SKM-1 (cell line): ENCODE data around the gene IGF1.
"Not testable (repeated sequence)": the region's sequence is repeated elsewhere in the genome, so short reads cannot be mapped to it uniquely, and the experiment has no call there.

Experiments
- DNase-seq: peaks from one replicate; lab custom pipeline; 2025; ENCODE audit not compliant: unreplicated experiment; lab: John Stamatoyannopoulos, UW

IGF1 gene

DNA sequence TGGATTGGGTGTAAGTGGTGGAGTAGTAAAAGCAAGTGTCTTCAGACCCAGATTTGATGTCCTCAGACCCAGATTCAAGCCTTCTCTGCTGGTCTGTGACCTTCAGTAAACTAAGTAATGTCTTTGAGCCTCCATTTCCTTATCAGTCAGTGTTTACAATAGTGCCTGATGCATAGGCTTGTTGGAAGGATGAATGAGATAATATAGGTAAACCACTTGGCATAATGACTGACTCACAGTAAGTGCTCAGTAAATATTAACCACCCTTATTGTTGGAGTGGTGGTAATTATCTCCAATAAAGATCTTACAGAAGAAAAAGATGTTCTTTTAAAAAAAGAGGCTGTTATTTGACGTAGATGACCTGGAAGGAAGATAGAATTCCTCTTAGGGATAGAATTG lies 86.2 kb downstream of the IGF1 start:
- DNase-seq: no peak

DNA sequence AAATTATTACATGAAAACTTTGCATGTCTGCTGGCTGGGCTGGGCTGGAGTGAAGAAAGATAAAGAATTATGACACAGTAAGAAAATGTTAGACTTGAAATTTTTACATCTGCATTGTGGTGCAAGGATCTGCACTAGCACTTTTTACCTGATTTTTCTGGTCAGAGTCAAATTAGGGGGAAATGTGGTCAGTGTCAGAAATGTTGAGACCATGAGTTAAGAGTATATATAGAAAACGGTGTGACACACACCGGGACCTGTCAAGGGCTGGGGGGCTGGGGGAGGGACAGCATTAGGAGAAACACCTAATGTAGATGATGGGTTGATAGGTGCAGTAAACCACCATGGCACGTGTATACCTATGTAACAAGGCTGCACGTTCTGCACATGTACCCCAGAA lies 90.3 kb downstream of the IGF1 start:
- DNase-seq: no peak

DNA sequence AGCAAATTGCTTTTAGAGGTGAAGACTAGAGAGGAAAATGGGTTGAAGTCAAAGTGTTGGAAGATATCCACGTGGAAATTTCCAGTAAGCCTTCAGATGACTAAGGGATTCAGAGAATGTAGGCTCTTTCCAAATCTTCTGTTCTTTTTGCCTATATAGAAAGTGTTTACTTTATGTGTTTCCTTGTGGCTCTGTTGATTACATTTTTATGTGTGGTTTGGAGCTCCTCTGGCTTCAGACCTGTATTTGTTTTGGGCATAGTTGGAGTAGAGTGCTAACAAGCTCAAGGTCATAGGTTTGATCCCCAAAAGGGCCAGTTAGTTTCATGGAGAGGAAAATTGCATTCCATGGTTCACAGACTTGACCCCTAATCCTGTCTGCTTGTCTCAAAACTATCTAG lies 91.9 kb downstream of the IGF1 start:
- DNase-seq: no peak

DNA sequence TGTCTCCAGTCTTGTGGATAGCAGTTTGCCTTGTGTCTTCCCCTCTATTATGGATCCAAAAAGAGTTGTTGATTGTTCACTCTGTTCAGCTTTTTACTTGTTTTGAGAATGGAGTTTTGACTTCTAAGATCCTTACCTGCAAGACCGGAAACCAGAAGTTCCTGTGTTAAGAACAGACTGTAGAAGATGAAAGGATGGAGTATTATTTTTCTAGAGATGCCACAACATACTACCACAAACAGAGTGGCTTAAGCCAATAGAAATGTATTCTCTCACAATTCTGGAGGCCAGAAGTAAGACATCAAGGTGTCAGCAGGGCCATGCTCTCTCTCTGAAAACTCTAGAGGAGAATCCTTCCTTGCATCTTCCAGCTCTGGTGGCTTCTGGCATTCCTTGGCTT lies 95.0 kb downstream of the IGF1 start:
- DNase-seq: no peak

DNA sequence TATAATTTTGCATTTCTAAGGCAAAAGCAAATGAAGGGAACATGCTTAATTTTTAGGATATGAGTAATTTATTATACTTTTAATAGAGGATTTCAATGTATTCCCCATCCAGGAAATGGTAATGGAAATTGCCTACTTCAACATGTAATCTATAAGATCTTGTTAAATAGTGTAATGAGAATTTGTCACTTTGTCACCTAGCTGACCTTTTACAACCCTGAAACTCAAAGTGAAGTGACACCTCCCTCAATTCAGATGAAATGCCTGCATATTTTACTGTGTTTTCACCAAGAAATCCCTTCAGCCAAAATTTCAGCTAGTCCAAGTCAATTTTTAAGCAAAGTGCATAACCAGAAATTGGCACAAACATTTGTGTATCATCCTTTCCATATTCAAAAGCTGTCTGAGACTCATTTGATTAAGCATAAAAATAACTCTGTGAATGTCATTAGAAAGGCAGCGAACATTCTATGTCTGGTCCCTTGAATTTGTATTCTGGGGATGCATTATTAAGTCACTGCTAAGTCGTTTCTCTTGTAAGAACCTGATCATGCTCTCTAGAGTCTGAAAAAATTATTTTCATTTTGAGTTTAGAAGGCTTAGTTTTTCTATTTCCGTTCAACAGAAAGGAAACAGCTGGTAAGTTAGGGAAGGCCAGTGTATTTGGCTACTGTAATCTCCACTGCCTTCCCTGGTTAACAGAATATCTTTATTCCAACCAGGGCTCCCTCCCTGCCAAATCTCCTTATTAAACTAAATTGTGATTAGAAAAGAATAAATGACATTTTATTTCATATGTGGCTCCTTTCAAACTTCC lies 100.8 kb downstream of the IGF1 start:
- DNase-seq: no peak

DNA sequence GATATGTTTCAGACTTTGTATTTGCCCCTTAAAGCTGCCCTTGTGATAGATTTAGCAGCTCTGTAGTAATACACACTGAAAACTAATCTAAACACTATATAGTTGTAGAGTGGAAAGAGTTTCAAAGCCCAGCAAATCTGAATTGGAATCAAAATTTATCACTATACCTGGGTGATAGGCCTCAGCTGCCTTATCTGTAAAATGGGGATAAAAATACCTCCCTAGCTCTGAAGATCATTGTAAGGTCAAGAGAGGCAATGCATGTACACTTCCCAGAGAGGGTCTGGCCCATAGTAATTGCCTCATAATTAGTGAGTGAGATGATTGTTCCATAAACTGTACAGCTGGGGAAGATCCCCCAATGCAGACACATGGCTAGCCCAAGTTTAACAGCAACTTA lies 103.6 kb downstream of the IGF1 start:
- DNase-seq: no peak

DNA sequence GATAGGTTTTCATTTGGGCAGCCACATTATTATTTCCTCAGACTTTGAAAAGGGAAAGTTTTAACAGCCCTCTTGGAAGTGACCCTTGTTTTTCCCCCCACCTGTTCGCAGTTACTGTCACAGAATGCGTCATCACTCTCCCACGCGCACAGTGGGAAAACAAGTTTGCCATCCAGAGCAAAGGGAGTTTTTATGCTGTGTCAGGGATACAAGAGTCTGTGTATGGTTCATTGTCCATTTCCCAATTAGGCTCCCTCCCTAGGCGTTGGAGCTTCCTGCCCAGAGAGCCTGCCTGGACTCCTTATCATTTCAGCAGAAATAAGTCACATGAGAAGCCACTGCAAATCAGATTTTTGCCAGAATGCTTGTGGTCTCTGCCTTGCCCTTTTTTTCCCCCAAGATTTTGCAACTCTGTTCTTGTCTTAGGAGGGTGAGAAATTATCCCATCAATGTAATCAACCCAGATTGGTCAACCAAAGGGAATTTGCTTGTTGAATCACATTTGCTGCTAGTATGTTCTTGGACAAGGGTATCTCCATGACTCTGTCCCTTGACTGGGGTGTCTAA lies 104.1 kb downstream of the IGF1 start:
- DNase-seq: no peak

DNA sequence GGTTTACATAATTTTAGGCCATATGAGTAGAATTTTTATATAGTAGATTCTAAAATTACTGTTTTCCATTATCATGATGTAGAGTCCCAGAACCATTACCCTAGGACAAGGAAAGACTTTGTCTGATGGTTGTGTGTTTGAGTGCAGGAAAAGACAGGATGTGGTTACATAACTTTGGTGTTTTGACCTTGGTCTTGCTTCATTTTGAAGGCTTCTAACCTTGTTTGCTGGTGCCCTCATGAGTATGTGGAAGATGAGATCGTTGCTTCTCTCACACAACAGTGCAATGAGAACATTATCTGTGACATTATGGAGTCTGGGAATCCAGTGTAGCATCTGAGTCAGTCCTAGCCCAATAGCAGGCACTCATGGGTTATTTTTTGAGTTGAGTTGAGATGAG lies 106.2 kb downstream of the IGF1 start:
- no peak for DNase-seq

DNA sequence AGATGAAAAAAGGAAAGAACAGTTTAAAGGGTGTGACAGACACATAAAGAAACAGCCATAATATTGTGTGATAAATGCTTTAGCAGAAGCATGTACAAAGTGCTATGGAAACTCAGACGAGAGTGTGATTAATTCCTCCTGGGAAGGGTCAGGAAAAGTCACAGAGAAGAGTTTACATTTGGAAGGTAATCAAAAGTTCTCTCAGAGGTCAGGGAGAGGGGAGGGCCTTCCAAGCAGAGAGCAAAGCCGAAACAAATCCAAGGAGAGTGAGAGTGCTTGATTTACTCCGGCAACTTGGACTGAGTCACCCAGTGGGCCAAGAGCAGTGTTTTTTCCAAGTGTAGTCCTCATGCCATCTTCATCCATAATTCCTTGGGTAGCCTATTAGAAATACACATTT lies 108.3 kb downstream of the IGF1 start:
- no peak for DNase-seq

DNA sequence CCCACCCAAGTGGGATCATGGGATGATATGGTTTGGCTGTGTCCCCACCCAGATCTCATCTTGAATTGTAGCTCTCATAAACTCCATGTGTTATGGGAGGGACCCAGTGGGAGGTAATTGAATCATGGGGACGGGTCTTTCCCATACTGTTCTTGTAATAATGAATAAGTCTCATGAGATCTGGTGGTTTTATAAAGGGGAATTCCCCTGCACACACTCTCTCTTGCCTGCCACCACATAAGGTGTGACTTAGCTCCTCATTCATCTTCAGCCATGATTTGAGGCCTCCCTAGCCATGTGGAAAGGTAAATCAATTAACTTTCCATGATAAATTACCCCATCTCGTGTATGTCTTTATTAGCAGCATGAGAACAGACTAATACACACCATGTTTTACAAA lies 109.2 kb downstream of the IGF1 start:
- DNase-seq: no peak

DNA sequence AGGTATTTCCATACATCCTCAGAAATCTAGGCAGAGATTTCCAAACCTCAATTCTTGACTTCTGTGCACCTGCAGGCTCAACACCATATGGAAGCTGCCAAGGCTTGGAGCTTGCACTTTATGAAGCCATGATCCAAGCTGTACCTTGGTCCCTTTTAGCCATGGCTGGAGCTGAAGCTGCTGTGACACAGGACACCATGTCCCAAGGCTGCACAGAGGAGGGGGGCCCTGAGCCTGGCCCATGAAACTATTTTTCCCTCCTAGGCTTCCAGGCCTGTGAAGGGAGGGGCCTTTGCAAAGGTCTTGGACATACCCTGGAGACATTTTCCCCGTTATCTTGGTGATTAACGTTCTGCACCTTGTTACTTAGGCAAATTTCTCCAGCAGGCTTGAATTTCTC lies 110.5 kb downstream of the IGF1 start:
- DNase-seq: no peak

DNA sequence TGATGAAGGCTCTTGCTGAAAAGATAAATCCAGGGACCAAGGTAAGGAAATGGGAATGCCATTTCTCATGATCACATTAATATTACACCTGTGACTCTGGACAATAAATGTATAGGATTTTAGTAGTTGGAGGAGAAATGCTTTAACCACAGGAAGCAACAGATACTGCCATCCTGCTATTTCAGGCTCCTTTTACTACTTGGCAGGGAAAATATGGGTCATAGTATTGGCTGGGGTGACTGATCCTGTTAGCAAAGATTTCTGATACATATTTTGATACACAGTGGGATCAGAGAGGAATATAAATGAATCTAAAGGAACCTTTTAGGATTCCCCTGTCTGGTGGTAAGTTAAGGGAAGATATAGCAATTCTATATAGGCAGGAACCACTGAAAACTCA lies 115.0 kb downstream of the IGF1 start:
- DNase-seq: no peak

DNA sequence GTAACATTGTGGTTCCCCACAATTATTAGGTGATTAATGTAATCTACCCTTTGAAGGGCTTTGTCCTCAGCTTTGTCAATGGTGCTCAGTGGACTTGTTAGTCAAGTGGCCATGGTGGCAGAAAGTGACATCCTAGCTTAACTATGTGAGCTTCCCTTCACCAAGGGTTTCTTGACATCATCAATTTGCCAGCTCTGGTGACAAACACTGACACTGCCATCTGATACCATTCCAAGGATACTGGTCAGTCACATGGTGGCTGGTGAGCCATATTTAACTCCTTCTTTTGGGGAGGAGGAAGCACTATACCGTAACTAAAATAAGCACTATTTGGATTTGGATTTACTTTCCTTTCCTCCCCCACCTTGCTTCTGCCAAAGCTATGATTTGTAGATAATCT lies 115.7 kb downstream of the IGF1 start:
- no peak for DNase-seq

DNA sequence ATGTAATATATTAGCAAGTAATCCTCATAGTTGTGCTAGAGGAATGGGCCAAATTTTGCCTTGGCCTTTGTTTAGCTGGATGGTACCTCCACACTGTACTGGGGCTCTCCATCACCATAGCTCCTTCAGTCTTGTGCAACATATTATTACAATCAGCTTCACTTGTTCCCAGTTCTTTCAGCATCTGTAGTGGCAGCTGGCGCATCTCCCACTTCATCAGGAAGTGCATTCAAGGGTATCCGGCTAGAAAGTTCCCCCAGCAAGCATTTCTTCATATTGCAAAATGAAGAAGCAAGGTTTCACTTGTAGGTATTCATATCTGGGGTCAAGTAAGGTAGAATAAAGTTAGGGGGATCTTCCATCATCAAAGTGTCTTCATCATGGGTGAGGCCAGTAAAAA lies 123.7 kb downstream of the IGF1 start:
- DNase-seq: no peak

DNA sequence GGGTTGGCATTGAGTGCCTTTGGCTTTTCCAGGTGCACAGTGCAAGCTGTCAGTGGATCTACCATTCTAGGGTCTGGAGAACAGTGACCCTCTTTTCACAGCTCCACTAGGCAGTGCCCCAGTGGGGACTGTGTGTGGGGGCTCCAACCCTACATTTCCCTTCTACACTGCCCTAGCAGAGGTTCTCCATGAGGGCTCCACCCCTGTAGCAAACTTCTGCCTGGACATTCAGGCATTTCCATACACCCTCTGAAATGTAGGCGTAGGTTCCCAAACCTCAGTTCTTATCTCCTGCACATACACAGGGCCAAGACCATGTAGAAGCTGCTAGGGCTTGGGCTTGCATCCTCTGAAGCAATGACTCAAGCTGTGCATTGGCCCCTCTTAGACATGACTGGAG lies 126.1 kb downstream of the IGF1 start:
- DNase-seq: not testable (repeated sequence)

DNA sequence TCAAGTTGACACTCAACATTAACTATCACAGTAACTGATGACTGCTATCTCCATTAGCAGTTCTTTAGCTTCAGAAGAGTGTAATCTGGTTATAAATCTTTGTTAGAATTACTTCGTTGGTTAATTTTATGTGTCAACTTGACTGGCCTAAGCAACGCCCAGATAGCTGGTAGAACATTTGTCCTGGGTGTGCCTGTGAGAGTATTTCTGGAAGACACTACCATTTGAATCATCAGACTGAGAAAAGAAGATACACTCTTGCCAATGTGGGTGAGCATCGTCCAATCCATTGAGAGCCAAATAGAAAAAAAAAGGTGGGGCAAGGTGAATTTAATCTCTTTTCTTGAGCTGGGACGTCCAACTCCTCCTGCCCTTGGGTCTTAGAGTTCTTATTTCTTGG lies 129.0 kb downstream of the IGF1 start:
- no peak for DNase-seq

DNA sequence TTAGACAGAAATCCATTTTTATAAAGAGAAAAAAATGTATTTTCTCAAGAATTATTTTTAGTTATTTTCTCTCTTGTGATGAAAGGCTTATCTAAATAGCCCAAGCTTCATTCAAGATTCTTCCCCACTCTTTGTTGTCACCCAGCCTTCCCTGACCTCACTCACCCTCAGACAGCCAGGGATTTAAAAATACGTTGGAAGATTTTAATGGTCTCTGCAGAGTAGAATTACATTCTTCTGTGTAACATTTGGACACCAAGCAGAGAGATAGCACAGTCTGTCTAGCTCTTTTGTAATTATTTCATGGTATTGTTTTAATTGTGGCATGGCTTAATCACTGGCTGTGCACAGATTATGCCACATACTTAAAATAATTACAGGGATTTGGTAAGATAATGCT lies 130.3 kb downstream of the IGF1 start:
- no peak for DNase-seq

DNA sequence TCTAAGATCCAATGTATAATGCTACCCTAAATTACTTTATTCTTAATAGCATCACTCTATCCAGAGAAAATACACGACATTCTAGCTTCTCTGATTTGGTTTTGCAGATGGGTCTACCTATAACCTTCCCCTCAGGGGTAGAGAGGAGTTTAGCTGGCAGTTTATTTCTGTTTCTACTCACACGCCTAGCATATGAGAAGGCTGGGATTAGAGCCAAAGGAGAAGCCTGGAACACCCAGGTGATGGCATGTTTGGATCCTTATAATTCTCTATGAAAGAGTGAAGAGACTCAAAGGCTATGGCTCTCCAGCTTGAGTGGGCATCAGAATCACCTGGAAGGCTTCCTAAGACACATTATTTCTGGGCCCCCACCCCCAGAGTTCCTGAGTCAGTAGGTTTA lies 131.3 kb downstream of the IGF1 start:
- DNase-seq: no peak

DNA sequence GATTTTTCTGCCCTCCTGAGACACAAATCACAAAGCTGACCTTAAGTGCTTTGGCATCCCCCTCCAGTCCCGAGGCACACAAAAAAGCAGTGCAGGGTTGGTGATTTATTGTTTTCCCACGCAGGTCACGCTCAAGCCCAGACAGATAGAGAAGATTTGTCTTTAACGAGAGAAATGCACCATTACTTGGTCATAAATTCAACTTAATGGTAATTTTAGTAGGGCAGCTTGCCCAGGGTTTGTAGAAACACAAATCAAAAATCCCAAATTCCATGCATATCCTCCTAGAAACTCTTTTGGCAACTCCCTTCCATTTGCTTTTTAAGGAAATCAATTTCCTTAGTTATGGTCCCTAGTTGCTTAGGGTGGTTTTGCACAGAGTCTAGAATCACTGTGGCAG lies 132.6 kb downstream of the IGF1 start:
- DNase-seq: no peak
